Islet of Langerhans (tissue), 1 donor: Measurements from ENCODE around the gene KCNQ5.

Source experiments
- FAIRE-seq: peaks from one replicate; lab custom pipeline; 2011; peaks lifted over from hg19 to GRCh38; lab: Jason Lieb, UNC

The KCNQ5 gene

DNA sequence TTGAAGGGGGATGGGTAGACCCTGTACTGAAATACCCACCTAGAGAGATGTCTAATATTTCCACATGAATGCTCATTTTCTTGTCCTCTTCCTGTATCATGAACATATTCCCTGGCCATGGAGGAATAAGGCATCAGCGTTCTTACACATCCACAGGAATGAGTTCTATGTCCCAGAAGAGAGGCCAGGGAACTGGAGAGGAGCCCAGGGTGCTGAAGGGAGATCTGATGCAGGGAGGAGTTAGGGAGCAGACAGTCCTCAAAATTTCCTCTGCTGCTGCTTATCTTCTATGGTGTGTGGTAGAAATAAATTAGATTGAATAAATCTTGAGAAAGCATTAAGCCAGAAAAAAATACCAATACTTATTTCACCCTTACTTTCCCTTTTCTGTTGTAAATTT, 295.0 kb downstream of the KCNQ5 start:
- FAIRE-seq = no peak

DNA sequence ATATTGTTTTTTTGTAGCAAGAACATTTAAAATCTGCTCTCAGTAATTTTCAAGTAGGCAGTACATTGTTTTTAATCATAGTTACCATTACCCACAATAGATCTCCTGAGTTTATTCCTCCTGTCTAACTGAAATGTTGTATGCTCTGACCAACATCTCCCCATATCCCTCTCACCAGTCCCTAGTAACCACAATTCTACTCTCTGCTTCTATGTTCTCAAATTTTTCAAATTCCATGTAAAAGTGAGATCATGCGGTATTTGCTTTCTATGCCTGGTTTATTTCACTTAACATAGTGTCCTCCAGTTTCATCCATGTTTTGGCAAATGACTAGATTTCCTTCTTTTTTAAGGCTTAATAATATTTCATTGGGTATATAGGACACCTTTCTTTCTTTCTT, 300.5 kb downstream of the KCNQ5 start:
- no peak for FAIRE-seq

DNA sequence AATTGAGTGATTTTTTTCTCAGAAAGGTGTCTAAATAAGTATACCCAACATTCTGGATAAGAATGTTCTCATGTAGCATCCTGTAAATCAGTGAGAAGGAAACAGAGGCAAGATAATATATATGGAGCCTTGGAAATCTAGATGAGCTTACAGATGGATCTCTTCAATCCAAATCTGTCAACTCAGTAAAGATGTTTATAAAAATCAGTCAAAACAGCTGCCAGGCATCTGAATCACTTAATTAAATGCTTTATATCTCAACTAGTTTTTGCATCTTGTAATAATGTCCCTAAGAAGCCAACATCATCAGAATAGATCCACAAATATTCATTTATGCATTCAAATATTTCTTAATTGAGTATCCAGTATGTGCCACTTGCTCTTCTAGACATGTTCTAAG, 303.3 kb downstream of the KCNQ5 start:
- no peak for FAIRE-seq

DNA sequence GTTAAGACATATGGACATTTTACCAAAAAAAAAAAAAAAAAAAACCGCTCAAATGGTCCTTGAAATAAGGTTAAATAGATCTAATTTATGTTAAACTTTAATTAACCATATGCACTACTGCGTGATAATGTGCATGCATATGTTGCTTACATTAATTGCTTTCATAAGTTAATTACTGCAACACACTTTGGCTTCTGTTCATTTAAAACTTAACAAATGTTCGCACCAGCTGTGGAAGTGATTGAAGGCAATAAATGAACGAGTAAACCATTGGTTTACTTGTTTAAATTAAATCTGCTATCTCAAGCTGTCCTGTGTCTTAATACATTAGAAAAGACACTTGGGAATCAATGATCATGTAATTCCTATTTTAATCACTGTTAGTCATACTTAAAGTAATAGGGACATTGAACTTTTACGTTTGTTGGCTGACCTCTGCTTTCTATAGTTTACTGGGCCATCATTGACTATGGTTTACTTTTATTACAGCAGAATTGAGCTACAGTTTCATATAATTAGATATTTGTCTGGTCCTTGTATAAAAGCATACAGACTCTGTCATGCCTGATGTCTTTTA, 308.8 kb downstream of the KCNQ5 start:
- no peak for FAIRE-seq

DNA sequence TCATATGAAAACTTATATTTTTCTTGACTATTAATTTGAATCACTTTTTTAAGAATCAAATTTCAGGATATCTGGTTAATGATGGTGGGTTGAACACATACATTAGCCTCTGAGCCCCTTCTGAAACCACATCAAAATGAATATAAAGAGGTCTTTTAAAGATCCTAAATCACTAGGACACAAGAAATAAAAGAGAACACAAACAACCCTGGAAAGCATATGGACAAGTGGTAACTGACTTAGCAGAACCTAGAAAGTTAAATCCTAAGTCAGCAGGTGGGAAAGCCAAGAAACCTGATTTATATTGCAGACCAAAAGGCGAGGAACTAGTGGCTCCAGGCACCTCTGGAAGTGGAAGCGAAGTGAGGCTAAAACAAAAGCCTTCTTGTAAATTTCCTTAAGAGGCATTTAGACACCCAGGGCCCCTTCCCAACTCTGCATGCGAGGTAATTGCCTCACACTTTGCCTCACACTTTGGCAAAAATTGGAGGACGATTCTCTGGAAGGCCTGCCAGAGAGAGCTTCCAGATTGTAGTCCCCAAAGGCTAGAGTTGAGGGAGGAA, 309.5 kb downstream of the KCNQ5 start:
- no peak for FAIRE-seq

DNA sequence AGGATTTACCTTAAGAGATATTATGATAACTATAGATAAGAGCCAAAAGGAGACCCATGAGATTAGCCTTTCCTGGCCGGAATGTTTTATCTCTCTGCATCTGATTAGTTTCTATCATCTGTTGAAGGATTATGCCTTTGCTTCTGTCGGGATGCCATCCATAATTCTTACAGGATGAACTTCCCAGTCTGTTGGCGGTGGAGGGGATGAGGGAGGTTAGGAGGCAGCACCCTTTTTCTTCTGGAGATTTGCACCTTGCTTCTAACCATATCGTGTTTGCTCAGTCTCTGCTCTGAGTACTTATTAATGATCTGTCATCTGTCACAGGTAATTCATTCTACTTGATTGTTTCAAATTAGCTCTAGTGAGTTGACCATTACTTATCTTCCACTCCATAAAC, 311.4 kb downstream of the KCNQ5 start:
- FAIRE-seq = no peak

DNA sequence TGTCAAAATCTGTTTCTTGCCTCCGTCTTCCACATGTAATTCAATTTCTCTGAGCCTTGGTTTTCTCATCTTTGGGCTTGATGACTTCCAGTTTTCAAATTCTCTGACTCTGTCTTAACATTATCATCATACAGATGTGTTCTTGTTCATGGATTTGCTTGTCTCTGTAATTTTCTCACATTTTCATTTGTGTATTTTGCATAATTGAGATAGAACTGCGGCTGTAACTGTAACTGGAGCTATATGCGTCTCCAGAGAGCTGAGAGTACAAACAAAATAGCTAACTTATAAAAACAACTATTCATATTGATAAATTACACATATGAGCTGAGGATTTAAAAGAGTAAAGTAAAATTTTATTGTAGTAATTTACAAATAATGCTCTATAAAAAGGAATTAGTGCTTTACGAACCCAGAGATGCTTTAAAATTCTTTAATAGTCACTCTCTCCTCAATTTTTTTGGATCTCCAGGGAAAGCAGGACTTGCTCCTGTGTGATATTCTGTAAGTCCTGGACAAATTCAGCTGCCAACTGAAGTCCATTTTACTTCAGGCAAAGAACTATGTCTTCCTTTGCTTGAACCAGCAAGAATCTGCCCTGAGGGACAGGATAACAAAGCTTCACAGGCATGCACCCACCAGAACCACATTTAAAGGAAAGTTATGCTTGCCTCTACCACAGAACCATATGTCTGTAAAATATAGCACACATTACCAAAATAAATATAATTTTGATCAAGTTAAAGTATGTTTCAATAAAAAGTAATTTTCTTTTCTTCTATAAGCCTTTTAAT, 315.1 kb downstream of the KCNQ5 start:
- no peak for FAIRE-seq

DNA sequence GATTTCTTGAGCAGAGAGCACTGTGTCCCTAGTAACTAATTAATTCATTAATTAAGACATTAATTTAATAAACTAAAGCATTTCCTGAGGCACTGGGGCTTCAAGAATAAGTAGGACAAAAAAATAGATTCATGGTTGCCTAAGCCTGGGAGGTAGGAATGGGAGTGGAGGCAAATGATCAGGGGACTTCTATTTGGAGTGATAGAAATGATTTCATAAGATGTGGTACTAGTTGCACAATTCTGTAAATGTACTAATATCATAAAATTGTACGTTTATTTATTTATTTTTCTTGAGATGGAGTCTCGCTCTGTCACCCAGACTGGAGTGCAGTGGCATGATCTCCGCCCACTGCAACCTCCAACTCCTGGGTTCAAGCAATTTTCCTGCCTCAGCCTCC, 316.2 kb downstream of the KCNQ5 start:
- FAIRE-seq = no peak

DNA sequence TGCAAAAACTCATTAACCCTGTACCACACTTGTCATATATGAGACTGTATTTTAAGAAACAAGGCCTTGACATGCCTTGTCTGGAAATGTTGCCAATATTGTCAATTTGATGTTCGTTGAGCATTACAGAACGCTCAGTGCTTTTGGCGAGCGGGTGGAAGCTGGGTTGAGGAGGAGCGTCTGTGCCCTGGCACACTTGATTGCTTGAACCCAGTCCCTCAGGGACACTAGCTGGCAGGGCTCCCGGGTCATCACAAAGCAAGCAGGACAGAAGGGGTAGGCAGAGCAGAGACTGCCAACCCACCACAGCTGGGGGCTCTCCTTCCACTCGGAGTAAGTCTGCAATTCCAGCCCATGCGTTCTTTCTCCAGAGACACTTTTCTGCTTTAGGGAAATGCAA, 317.1 kb downstream of the KCNQ5 start:
- no peak for FAIRE-seq

DNA sequence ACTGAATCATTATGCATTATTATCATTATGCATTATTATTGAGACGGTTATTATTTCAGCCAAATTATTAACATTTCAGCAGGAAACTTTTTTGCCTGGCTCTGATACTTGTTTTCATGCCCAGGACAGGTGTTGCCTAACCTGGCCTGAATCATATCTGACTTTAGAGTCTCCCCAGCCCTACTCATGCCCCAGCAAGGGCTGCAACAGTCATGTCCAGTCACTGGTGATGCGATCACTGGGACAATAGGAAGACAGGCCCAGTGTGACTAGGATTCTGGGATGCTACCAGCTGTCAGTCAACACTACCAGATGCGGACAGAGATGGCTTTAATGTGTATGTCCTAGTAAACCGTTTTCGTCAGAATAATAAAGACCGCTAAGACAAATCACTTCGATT, 318.4 kb downstream of the KCNQ5 start:
- no peak for FAIRE-seq

DNA sequence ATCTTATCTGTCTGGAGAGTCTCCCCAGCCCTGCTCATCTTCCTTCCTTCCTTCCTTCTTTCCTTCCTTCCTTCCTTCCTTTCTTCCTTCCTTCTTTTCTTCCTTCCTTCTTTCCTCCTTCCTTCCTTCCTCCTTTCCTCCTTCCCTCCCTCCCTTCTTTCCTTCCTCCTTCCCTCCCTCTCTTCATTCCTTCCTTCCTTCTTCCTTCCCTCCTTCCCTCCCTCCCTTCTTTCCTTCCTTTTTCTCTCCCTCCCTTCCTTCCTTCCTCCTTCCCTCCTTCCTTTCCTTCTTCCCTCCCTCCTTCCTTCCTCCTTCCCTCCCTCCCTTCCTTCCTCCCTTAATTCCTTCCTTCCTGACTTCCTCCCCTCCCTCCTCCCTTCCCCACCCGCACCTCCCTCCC, 319.4 kb downstream of the KCNQ5 start:
- FAIRE-seq = no peak

DNA sequence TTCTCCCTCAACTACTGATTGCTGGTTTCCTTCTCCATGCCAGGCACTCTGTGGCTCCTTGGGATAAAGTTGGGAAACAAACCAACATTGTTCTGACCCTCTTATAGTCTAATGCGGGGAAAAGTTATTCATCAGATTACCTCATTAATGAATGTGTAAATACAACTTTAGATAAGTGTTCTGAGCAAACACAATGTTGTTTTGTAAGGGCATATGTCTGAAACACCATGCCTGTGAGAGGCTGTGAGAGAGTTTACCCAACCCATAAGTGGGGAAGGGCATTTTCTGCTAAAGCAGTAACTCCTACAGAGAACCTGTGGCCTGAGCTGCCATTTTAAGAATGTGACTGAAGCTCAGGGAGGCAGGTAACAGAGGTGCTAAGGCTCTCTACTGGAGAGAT, 319.9 kb downstream of the KCNQ5 start:
- FAIRE-seq = no peak

DNA sequence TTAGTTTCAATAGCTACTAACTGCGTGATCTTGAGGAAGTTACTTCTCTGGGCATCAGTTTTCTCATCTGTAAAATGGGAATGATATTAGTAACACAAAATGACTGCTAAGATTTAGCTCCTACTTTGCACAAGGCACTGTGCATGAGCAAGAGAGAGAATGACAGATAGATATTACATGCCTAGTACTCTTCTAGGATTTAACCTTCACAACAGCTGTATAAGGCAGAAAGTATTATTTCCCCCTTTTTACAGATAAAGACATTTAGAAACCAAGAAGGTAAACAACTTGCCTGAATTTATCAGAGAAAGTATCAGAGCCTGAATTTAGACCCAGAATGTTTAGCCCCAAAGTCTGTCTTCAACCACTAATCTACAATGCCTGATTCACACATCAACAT, 321.8 kb downstream of the KCNQ5 start:
- no peak for FAIRE-seq

DNA sequence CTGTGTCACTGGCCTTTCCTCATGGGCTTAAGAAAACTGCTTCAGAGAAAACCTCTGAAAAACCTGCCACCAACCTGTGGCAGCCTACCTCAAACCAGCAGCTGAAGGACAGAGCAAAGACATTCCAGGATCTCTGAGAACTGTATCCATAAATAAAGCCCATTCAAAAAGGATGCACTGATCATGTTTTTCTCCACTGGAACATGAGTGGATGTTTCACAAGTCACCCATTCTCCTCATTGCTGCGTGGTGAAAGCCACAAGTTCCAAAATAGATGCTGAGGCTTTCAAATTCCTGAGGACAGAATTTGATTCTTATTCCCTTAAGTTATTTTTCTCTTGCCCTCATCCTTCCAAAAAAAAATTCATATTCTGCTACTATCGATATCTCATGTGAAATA, 322.8 kb downstream of the KCNQ5 start:
- no peak for FAIRE-seq

DNA sequence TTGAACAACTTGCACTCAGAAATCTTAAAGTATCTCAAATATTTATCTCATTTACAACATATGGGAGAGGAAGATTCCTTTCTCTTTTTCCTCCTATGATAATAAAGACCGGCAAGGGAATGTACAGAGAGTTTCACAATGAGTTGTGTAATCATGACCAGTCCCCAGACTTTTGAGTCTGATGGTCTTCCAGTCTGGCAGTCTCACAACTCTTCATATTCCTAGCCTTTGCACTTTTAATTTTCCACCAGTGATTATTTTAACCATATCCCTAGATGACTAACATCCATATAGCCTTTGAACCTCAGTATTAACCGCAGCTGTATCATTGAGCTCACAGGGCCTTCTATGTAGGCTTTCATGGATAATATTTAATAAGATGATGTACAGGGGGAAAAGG, 324.9 kb downstream of the KCNQ5 start:
- FAIRE-seq = no peak

DNA sequence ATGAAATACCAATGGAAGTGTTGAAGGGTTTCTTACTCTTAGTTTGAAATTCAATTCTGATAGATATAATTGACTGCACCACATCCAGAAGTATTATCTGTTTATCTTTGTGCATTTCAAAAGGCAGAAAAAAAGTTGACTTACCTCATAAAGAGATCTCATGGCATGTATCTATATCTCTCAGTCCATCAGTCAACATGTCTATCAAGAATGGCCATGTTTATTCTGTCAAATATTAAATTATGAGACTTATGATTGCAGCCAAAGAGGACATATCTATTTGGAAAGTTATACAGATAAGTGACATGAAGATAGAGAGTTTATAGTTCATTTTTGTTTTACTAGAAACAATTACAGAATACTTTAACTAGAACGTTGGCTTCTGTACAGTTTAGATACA, 325.7 kb downstream of the KCNQ5 start:
- no peak for FAIRE-seq

DNA sequence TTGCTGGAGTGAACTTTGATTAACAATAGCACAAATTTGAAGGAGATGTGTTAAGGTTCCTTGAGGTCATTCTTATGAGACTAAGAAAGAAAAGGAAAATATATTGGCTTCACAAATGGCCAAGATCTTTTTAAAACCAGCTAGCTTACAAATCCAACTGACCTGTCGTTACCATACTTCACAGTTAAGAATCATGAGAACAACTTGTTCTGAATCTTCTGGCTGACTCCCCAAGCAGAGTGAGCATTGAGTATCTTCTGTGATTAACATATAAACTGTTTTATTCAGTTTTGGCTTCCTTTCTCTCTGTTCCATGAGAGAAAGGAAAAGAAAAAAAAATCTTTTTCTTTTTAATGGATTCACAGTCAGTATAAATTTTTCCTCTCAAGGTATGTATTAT, 326.3 kb downstream of the KCNQ5 start:
- no peak for FAIRE-seq

DNA sequence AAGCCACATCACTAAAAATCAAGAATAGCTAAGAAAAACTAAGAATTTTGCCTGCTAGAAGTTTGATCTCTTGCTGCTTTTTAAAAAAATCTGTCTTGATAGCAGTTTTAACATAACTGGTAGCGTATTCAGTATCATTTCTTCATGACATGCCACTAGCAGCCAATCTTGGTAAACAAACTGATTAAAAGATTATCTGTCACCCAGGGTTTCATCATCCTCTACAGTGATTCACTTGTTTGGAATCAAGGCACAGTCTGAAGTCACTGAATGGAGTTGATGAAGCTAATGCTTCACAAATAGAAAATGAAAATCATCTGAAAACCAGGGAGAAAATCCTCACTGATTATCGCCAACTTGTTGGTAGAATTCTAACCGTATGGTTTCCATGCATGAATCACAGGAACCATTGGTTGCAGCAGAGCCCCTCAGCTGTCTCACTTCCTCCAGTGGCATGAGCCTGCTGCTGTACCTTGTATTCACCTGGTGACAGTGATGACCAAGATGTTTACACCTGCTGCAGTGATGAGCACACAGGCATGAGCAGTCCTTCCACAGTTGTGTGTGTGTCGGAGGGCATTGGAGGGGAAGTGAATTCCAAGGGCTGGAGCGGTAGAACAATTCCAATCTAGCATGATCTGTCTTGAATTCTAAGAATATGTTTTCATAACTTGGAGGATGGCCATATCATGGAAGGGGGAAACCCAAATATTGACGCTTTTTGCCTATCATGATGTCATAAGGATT, 328.4 kb downstream of the KCNQ5 start:
- peak; percentile 21 for FAIRE-seq

DNA sequence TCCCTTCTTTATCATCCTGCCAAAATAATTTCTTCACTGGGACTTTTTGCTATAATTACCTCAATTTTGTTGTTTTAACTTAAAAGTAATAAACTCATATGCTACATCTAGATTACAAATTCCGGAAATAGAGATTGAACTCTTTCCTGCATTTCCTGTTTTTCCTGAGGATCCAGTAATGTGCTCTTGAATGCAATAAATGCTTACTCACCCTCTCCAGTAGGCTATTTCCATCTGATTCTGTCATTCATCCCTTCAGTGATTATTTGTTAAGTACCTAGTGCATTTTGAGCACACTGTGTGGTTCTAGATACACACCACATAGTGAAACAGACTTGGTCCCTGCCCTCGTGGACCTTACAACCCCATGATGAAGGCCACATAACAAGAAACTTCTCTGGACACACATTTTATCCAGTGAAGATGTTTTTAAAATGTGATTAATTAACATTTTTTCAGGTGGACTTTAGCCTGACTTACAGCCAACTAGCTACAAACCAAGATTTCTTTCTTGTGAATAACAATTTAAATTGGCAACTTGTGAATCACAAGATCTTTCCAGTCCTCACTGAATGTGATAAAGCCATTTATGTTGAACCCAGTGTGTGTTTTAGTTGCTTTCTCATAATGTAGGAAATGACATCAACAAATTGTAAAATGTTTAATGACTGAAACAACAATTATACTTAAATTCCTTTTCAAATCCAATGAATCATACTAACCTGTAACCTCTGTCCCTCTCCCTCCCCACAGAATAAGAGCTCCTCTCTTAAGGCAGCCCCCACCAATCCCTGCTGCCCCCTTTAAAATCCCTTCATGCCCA, 331.2 kb downstream of the KCNQ5 start:
- FAIRE-seq = no peak

DNA sequence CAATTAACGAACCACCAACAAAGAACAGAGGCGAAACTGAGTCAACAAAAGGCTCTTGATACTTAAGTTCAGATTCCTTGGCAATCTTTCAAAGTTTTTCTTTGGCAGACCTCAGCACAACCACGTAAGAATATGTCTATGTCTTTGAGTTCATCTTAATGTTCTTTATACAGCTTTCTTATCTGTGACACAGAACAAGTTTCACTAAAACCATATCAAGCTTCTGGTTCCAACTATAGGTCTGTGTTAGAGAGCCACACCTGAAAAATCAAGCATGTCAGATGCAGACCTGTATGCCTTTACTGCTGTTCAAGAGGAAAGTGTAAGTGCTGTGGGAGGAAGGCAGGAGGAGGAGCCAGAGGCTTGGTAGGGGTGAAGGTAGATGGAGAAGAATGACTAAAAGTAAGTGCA, 332.1 kb downstream of the KCNQ5 start:
- no peak for FAIRE-seq

DNA sequence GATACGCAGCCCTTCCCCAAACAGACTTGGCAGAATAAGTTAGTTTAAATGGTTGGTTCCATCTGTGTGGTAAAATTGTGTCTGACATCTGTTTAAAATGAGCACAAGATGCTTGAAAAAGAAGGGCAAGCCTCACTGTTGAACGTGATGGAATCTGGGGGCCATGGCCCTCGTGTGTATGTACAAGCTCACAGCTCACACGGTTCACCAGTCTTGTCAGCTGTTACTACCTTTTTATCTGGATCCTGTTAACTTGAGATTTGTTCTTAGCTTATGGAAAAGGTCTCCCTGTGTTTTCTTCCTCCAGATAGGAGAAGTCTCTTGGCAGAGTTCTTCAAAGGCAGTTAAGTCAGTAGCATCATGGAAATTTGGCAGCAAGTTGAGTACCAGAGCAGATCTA, 332.9 kb downstream of the KCNQ5 start:
- no peak for FAIRE-seq

DNA sequence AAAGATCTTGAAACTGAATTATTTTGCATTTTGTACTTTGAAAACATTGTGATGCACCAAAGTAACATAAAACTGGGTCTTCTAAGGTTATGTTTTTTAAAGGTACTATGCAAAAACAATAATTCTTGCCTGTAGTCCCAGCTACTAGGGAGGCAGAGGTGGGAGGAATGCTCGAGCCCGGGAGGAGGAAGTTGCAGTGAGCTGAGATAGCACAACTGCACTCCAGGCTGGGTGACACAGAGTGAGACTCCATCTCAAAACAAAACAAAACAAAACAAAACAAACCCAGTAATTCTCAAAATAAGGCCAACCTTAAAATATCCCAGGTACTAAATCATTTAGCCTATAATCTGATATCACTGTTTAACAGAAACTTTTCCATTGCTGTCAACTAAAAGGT, 333.8 kb downstream of the KCNQ5 start:
- no peak for FAIRE-seq
